ENCODE data around the gene OSBPL3.
A peak's percentile ranks its signal among the peaks of the same experiment; 100 is the strongest.
"Not testable (repeated sequence)": the region's sequence is repeated elsewhere in the genome, so short reads cannot be mapped to it uniquely, and the experiment has no call there.

The OSBPL3 gene

GRCh38 chr7:24908166-24908565 lies 71.8 kb downstream of the OSBPL3 start:
- H3K27ac ChIP-seq: no peak overlapping the region
- CTCF ChIA-PET: interaction anchor here (1.0 kb wide), 1 partner anchor 26 kb away, joined by 3 read pairs; no protein-coding TSS in a partner anchor
- no peak for DNase-seq (ENCODE audit: low spot score)
- TF ChIP-seq CTCF (conservative IDR thresholded peaks at IDR 0.05; ENCODE audit: low read depth): no peak
- POLR2A ChIA-PET (ENCODE audit: low non-redundant PET): interaction anchor here (0.6 kb wide), 2 partner anchors 71 to 204 kb away, joined by 3 to 4 read pairs; no protein-coding TSS in a partner anchor

DNA sequence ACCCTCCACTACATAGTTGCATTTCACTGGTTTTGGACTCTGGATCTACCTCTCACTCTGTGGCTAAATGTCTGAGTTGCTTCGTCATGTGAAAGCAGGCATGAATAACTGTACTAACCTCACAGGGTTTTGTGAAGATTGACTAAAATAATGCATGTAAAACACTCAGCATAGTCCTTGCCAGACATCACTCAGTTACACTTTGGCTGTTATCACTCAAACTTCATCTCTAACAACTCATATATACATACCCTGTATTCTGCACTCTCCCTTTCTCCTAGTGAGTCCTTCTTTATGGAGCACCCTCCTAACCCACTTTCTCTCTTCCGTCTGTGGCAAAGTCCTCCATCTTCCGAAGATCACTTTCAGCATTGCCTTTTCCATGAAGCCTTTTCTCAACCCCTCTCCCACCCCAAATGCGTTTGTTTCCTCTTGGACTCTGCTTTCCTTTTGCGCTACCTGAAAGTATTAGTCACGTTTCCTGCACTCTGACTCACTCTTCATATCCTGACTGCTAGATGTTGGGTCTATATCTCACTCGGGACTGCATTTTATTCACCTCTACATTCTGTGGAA lies 72.6 kb downstream of the OSBPL3 start:
- POLR2A ChIA-PET (ENCODE audit: low non-redundant PET): interaction anchor here (0.6 kb wide), 2 partner anchors 72 to 205 kb away, joined by 3 to 4 read pairs; no protein-coding TSS in a partner anchor
- CTCF ChIA-PET: interaction anchor here (0.6 to 1.0 kb wide), 2 partner anchors 26 to 114 kb away, joined by 3 to 4 read pairs; no protein-coding TSS in a partner anchor
- H3K27ac ChIP-seq: no peak overlapping the region
- peak; percentile 87 for DNase-seq (ENCODE audit: low spot score)
- TF ChIP-seq CTCF (conservative IDR thresholded peaks at IDR 0.05; ENCODE audit: low read depth): no peak

DNA sequence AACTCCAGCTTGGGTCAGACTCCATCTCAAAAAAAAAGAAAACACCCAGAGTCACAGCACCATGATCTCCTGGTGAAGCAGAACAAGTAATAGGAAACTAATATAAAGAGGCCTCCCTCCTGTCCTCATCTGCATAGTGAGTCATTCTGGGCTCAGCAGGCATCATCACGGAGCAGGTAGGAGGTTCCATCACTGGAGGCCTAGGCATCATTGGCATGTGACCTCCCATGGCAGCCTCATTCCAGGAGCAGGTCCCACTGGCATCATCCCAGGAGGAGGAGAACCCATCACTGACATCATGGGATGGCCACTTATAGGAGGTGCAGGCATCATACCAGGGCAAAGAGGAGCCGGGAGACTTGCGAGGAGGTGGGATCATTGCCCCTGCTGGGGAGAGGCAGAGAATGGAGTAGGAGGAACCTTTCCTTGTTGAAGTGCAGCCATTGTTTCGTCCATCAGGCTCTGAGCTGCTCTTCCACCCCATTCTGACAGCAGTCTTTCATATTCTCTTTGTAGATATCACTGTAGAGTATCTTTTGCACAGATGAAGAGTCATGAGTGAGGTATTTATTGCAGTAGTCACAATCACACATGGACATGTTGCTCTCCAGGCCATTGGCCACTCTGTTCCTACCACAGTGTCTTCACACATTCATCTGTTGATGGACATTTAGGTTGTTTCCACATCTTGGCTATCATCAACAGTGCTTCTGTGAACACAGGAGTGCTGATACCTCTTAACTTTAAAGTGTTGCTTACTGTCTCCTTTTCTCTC lies 73.8 kb downstream of the OSBPL3 start:
- TF ChIP-seq CTCF (conservative IDR thresholded peaks at IDR 0.05; ENCODE audit: low read depth): no peak
- H3K27ac ChIP-seq: peak overlapping the region; percentile 41
- peak; percentile 40 for DNase-seq (ENCODE audit: low spot score)
- ChIA-PET CTCF (no interaction called here), POLR2A (ENCODE audit: low non-redundant PET) (no interaction called here)

DNA sequence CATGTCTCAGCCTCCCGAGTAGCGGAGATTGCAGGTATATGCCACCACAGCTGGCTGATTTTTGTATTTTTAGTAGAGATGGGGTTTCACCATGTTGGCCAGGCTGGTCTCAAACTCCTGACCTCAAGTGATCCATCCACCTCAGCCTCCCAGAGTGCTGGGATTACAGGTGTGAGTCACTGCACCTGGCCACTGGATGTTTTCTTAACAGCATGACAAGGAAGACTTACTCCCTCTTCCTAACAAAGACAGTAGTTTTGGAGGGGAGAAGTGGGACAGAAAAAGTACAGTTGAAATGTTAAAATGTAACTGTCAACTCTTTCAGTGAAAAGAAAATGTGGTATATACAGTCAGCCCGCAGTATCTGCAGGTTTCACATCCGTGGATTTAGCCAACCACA lies 76.0 kb downstream of the OSBPL3 start:
- DNase-seq (ENCODE audit: low spot score); POLR2A ChIA-PET (ENCODE audit: low non-redundant PET); CTCF ChIA-PET; H3K27ac ChIP-seq: not testable (repeated sequence)

GRCh38 chr7:24903559-24903958 lies 76.4 kb downstream of the OSBPL3 start:
- ChIA-PET POLR2A (ENCODE audit: low non-redundant PET) (no interaction called here), CTCF (no interaction called here)
- no peak overlapping the region for H3K27ac ChIP-seq
- no peak for TF ChIP-seq CTCF (conservative IDR thresholded peaks at IDR 0.05; ENCODE audit: low read depth)
- no peak for DNase-seq (ENCODE audit: low spot score)

DNA sequence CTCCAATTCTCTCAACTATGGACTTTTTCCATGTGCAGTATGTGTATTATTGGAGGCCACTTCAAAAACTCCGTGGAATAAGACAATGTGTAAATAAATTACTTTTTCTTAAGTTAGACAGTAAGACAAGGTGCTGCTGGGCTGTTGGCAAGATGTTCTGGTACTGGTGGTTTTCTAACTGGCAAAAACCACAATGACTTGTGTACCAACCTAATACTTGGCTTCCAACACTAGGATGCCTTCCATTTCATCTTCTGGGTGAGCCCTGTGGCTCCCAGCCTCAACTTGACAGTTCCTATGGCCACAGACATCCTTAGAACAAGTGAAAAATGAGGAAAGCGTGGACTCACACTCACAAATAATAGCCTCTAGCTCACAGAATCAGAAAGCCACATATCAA lies 77.0 kb downstream of the OSBPL3 start:
- no peak for DNase-seq (ENCODE audit: low spot score)

More for the DNA sequence above, 77.0 kb downstream of the OSBPL3 start:
- POLR2A ChIA-PET (ENCODE audit: low non-redundant PET): no interaction called here
- CTCF ChIA-PET: no interaction called here
- H3K27ac ChIP-seq: no peak overlapping the region
- TF ChIP-seq CTCF (conservative IDR thresholded peaks at IDR 0.05; ENCODE audit: low read depth): no peak

Measured in RWPE1 (cell line).